GM23338 (cell line): ENCODE measurements around the gene LOXL1. TPM values are rescaled to one million over a fixed set of nuclear protein-coding genes. Genes with fewer than 3 reads are reported as not detected.

Source experiments
- ATAC-seq: fragments of 200-7000 bp; cut with Tn5 transposase; 3 replicates; pipeline ENCODE4 v1.9.1; 2020
- DNase-seq: peaks from one replicate; pipeline ENCODE4 v3.0.0-alpha.2; 2015; ENCODE audit warnings: low spot score
- H2AFZ ChIP-seq: fragments of 200-600 bp; sonication (generic); 2 replicates; pipeline ENCODE4 v1.8.0; 2016; ENCODE audit warnings: antibody characterized with exemption, mild to moderate bottlenecking, moderate library complexity
- H3F3A ChIP-seq: fragments of 200-600 bp; sonication (generic); replicated peaks from 2 replicates; pipeline ENCODE4 v1.8.0; 2017; ENCODE audit warnings: antibody characterized with exemption, mixed run types, low read depth
- H3K27ac ChIP-seq: fragments of 200-600 bp; sonication (generic); 2 replicates; pipeline ENCODE4 v1.6.1; 2016; ENCODE audit warnings: low read depth
- H3K27me3 ChIP-seq: fragments of 200-600 bp; sonication (generic); 2 replicates; pipeline ENCODE4 v1.8.0; 2016; ENCODE audit warnings: mild to moderate bottlenecking, mixed run types, moderate library complexity; ENCODE audit not compliant: insufficient read depth
- H3K36me3 ChIP-seq: fragments of 200-600 bp; sonication (generic); 2 replicates; pipeline ENCODE4 v1.8.0; 2016; ENCODE audit warnings: mild to moderate bottlenecking; ENCODE audit not compliant: insufficient read depth
- H3K4me1 ChIP-seq: fragments of 200-600 bp; sonication (generic); 2 replicates; pipeline ENCODE4 v1.8.0; 2016; ENCODE audit warnings: mild to moderate bottlenecking, moderate library complexity; ENCODE audit not compliant: insufficient read depth
- H3K4me2 ChIP-seq: fragments of 200-600 bp; sonication (generic); 2 replicates; pipeline ENCODE4 v1.7.1; 2017; ENCODE audit warnings: mixed run types
- H3K4me3 ChIP-seq: fragments of 200-600 bp; sonication (generic); 2 replicates; pipeline ENCODE4 v1.6.1; 2016; ENCODE audit warnings: mixed run types
- H3K79me2 ChIP-seq: fragments of 200-600 bp; sonication (generic); replicated peaks from 2 replicates; pipeline ENCODE4 v1.8.0; 2017; ENCODE audit warnings: mild to moderate bottlenecking; ENCODE audit not compliant: insufficient read depth
- H3K9me2 ChIP-seq: fragments of 200-600 bp; sonication (generic); 2 replicates; pipeline ENCODE4 v1.8.0; 2017; ENCODE audit not compliant: insufficient read depth
- H4K20me1 ChIP-seq: fragments of 200-600 bp; sonication (generic); replicated peaks from 2 replicates; pipeline ENCODE4 v1.8.0; 2017; ENCODE audit warnings: mild to moderate bottlenecking; ENCODE audit not compliant: insufficient read depth
- H3K27ac Mint-ChIP-seq: 2 replicates; pipeline ENCODE4 v1.8.0; 2020; ENCODE audit warnings: inconsistent platforms, mild to moderate bottlenecking, moderate library complexity, mixed read lengths
- H3K27me3 Mint-ChIP-seq: 3 replicates; pipeline ENCODE4 v1.8.0; 2022; ENCODE audit warnings: low read depth, mild to moderate bottlenecking, moderate library complexity, mixed read lengths, inconsistent platforms; ENCODE audit not compliant: insufficient read depth, poor library complexity
- H3K36me3 Mint-ChIP-seq: 3 replicates; pipeline ENCODE4 v1.8.0; 2021; ENCODE audit warnings: low read depth, mild to moderate bottlenecking, inconsistent platforms, moderate library complexity, mixed read lengths
- H3K4me1 Mint-ChIP-seq: 3 replicates; pipeline ENCODE4 v1.8.0; 2020; ENCODE audit warnings: mild to moderate bottlenecking, inconsistent platforms, mixed read lengths
- H3K4me3 Mint-ChIP-seq: 3 replicates; pipeline ENCODE4 v1.8.0; 2021; ENCODE audit warnings: moderate library complexity, mild to moderate bottlenecking, inconsistent platforms, mixed read lengths
- H3K9me3 Mint-ChIP-seq: 3 replicates; pipeline ENCODE4 v1.8.0; 2020; ENCODE audit warnings: moderate library complexity, mild to moderate bottlenecking, inconsistent platforms, mixed read lengths
- CREB1 ChIP-seq: fragments of 250-450 bp; sonication (Bioruptor Pico); IDR thresholded peaks from 2 replicates; pipeline ENCODE4 v1.5.0; 2020; ENCODE audit warnings: low read depth, mild to moderate bottlenecking, moderate library complexity
- CTCF ChIP-seq, 2 experiments: fragments of 200-600 bp in 1 of 2; sonication (generic) in 1 of 2; conservative IDR thresholded peaks; 2 replicates each; pipeline versions ENCODE4 v1.5.1 to v1.6.1; 2016 to 2017; ENCODE audit warnings: antibody characterized with exemption in 2 of 2, low read depth in 2 of 2, mild to moderate bottlenecking in 2 of 2, moderate library complexity in 1 of 2
- ETS1 ChIP-seq: IDR thresholded peaks from 2 replicates; pipeline ENCODE4 v1.6.1; 2016; ENCODE audit warnings: antibody characterized with exemption
- EZH2 ChIP-seq: fragments of 200-600 bp; sonication (generic); IDR thresholded peaks from one replicate; pipeline ENCODE4 v1.8.0; 2017; ENCODE audit warnings: antibody characterized with exemption, mild to moderate bottlenecking, low read depth; ENCODE audit not compliant: unreplicated experiment
- EZH2phosphoT487 ChIP-seq: fragments of 200-600 bp; sonication (generic); IDR thresholded peaks from one replicate; pipeline ENCODE4 v1.8.1; 2018; ENCODE audit warnings: antibody characterized with exemption; ENCODE audit not compliant: unreplicated experiment
- JUNB ChIP-seq: IDR thresholded peaks from one replicate; pipeline ENCODE4 v1.6.1; 2016; ENCODE audit warnings: antibody characterized with exemption; ENCODE audit not compliant: unreplicated experiment
- NANOG ChIP-seq: IDR thresholded peaks from 2 replicates; pipeline ENCODE4 v1.6.1; 2016; ENCODE audit warnings: antibody characterized with exemption, borderline replicate concordance
- POLR2AphosphoS5 ChIP-seq: IDR thresholded peaks from 2 replicates; pipeline ENCODE4 v1.6.1; 2016; ENCODE audit warnings: antibody characterized with exemption, low read depth
- REST ChIP-seq: IDR thresholded peaks from one replicate; pipeline ENCODE4 v1.6.1; 2018; ENCODE audit warnings: antibody characterized with exemption; ENCODE audit not compliant: unreplicated experiment
- STAT1 ChIP-seq: IDR thresholded peaks from one replicate; pipeline ENCODE4 v1.6.1; 2016; ENCODE audit warnings: antibody characterized with exemption; ENCODE audit not compliant: unreplicated experiment
- ZNF114 ChIP-seq: fragments of 250-450 bp; sonication (Bioruptor Pico); IDR thresholded peaks from 2 replicates; pipeline ENCODE4 v1.5.0; 2020; ENCODE audit warnings: mild to moderate bottlenecking, moderate library complexity
- ZNF331 ChIP-seq: fragments of 250-450 bp; sonication (Bioruptor Pico); IDR thresholded peaks from 2 replicates; pipeline ENCODE4 v1.5.0; 2020; ENCODE audit warnings: low read depth, mild to moderate bottlenecking, moderate library complexity
- ZNF462 ChIP-seq: fragments of 250-450 bp; sonication (Bioruptor Pico); IDR thresholded peaks from 2 replicates; pipeline ENCODE4 v1.5.0; 2020; ENCODE audit warnings: mild to moderate bottlenecking, moderate library complexity
- polyA plus RNA-seq: library from polyadenylated mRNA; unstranded; fragments of >200 nt; fragmentation: Nextera tagmentation; extraction: Ambion mirVana; gene quantifications from 2 replicates; pipeline ENCODE4 v1.2.1, GENCODE V29; 2016
- total RNA-seq: library from RNA; depleted of rRNA; stranded (reverse); fragments of >200 nt; shearing (Covaris generic); gene quantifications from 2 replicates; pipeline ENCODE4 v1.2.3, GENCODE V29; 2014

The LOXL1 gene
- total and polyA plus RNA-seq, 2 experiments from 2014 or later, result 6.9 to 10.8 TPM

GRCh38 chr15:73993211-73993994 lies 67.1 kb downstream of the LOXL1 start:
- Histone ChIP-seq H2AFZ (no peak overlapping the region), H3F3A (no peaks in the 10 kb centered on the region), H3K4me1 (peaks cover 9% of the 10 kb centered on the region), H3K27ac (no peak overlapping the region), H4K20me1 (peaks cover 4% of the 10 kb centered on the region), H3K79me2 (peaks cover 26% of the 10 kb centered on the region), H3K9me2 (no peaks in the 10 kb centered on the region), H3K4me3 (peak overlapping the region; percentile 88), H3K36me3 (0 out of 2 replicates have a peak, but pooled peaks cover 2% of the 10 kb centered on the region), H3K4me2 (peak overlapping the region; percentile 86), H3K27me3 (peaks cover 4% of the 10 kb centered on the region; the same call in 1 of the 2 replicates)
- ATAC-seq (no peak), DNase-seq (no peak)
- Mint-ChIP-seq H3K27me3 (peaks cover 18% of the 10 kb centered on the region), H3K36me3 (peaks cover 3% of the 10 kb centered on the region; the same call in 1 of the 3 replicates), H3K27ac (no peak overlapping the region), H3K4me1 (peaks cover 21% of the 10 kb centered on the region), H3K9me3 (no peaks in the 10 kb centered on the region), H3K4me3 (peak overlapping the region; percentile 92)
- TF ChIP-seq JUNB (no peak), ZNF114 (CRISPR knock-in tag) (no peak), ZNF462 (CRISPR knock-in tag) (no peak), ETS1 (no peak), CTCF (conservative IDR thresholded peaks at IDR 0.05; ENCODE audit: low read depth in 2 of 2) (no peak), STAT1 (no peak), POLR2AphosphoS5 (no peak), CREB1 (CRISPR knock-in tag) (no peak), EZH2 (no peak), NANOG (no peak), EZH2phosphoT487 (no peak), REST (no peak), ZNF331 (CRISPR knock-in tag) (no peak)
